DMS153 (cell line): ENCODE results near the gene SIGLEC12.

Experiments
- DNase-seq: peaks from one replicate; lab custom pipeline; 2025; lab: John Stamatoyannopoulos, UW

The SIGLEC12 gene

DNA sequence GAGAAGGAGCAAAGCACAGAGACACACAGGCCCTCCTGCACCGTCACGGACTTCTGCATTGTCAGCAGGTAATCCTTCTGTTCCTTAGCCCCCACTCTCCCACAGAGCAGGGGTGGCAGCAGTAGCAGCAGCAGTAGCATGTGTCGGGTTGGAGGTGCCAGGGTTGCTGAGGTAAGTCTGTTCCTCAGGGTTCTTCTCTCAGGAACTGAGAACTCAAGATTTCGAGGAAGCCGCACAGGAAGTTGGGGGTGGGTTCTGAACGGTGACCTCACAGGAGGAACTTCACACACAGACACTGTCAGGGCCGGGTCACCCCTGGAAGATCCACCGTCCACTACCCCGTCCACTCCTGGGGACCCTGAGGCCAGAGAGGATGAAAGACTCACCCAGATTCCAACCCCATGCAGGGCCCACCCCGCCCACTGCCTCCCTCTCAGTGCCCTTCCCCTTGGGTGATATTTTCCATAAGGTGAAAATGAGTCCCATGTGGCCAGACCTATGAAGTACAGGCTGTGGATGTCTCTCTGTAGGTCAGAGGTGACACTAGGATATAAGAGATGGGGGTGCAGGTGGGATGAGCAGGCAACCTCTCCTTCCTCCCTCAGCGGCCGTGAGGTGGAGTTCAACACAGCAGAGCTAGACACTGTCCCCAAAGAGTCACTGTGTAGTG, at the start of gene SIGLEC12:
Gene SIGLEC12, minus strand, starts transcription at position 207 of the 670 bp plus-strand sequence. Its CDS starts 67 bp downstream, at position 140.
- DNase-seq, result no peak

DNA sequence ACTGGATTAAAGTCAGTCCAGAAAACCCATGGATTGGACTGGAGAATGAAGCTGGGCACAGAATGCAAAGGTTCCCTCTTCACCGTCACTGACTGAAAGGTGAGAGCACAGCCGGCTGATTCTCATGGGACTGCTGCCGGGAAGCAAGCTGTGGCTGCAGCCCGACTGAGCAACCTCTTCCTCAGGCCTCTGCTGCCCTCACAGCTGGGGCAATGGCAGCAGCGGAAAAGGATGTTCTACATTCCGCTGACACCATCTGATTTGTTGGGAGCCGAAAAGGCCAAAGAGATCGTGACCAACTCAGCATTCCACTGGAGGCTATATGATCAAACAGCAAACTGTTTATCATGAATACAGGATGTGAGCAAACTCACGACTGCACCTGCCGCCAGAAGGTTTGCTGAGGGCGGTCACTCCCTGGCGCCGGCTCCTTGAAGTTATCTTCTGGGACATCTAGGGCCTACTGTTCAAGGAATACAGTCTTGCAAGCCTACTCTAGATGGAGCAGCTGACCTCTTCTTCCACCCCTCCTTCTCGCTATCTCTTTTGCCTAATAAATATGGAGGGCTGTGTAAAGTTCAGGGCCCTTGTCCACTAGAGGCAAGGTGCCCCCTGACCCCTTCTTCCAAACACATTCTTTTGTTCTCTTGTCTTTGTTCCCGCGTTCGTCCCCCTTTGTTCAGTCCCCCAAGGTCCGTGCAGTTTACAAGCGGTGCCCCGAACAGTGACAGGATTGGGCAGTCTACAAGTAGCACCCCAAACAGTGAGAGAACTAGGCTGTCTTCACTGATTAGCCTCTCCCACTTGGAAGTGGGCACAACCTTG, 49.5 kb upstream of the SIGLEC12 start:
- no peak for DNase-seq

DNA sequence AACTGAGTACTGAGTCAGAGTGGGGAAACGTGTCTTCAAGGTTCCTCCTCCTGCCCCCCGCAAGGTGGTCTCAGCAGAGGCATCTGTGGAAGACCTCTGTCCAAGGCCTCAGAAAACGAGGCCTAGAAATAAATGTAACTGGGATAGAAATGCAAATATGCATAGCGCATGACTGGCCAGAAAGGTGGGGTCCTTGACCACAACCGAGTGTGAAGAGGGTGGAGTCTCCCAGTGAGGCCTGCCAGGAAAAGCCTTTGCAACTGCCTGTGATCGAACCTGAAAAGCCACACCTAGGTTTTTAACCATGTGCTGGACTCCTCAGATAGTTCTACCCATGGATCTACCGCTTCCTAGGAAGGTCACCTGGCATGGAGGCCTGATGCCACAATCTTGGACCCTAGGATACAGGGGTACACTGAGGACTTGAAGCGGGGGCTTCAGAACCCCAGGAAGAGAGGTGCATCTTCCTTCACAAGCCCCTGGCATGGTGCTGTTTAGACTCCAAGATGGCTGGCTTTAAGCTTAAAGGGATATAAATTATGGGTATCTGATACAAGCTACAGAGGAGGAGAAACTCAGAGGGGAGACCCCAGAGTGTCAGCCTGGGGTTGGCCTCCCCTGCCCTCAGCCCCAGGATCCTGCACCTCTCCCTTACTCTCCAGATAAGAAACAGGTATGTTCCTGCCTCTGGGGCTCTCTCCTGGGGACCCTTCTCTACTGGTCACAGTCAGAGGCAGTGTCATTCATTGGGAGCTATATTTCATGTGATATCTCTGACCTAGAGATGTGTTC, 48.1 kb upstream of the SIGLEC12 start:
- no peak for DNase-seq

DNA sequence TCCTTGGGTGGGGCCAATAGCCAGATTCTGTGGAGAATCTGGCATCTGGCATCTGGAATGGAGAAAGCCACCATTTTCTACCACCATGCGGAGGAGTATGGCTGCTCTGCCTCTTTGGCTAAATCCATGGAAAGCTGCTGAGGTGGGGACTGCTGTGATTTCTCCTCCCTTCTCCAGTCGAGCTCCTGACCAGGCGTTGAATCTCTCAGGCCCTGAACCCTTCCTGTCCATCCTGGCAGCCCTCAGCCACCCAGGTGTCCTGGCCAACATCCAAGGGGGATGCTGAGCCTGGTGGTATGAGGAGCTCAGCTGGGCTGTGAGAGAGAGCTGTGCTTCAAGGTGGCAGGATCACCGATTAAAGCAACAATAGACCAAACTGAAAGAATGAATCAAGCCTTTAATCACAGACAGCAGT, 47.3 kb upstream of the SIGLEC12 start:
- no peak for DNase-seq

DNA sequence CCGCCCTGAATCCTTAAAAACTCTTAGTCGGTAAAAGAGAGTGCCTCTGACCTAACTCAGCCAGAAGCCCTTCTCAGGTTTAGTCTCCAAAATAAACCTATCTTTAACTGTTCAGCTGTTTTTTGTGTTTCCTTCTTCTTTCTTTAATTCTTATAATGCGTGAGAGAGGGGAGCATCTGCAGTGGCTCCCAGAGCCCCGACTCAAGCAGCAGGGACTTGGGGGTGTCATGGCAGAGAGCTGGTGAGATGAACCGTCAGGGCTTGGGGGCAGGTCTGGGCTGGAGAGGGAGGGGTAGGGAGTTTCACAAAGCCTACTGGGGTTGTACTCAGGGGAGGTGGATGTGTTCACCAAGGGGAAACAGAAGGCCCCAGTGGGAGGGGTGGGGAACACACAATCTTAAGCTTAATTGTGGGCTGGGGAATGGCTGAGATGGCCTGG, 46.6 kb upstream of the SIGLEC12 start:
- no peak for DNase-seq

DNA sequence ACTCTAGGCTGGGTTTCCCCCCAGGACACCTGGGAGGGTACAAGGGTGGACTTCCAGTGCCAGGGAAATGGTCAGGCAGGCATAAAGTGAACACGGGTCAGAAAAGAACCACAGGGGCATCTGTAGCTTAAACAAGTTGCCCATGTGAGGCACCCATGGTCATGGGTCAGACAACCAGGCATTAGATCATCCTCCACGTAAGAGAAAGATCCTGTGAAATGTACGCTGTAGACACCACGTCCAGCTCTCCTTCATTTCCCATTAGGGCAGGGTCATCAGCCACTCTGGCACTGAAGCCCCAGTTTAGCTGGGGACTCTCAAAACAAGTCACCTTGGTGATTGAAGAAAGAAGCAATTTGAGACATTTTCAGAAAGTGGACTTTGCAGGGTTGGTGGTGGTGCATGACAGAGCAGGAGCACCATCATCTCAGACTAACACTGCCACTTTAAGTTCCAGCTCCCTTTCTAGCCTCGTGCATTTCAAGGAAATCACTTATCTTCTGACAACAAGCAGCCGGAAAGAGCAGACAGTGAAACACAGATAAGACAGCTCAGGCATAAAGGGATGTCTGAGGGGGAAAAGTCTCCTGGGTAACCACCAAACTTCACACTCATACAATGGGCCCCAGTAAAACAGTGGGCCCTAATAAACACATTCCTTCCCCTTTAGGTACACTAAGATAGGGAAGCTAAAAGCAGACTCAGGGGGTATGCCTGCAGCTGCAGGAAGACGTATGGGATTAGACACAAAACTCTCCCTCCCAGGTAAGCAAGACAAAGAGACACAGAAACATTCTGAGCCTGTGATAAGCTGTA, 46.0 kb upstream of the SIGLEC12 start:
- DNase-seq, result no peak

DNA sequence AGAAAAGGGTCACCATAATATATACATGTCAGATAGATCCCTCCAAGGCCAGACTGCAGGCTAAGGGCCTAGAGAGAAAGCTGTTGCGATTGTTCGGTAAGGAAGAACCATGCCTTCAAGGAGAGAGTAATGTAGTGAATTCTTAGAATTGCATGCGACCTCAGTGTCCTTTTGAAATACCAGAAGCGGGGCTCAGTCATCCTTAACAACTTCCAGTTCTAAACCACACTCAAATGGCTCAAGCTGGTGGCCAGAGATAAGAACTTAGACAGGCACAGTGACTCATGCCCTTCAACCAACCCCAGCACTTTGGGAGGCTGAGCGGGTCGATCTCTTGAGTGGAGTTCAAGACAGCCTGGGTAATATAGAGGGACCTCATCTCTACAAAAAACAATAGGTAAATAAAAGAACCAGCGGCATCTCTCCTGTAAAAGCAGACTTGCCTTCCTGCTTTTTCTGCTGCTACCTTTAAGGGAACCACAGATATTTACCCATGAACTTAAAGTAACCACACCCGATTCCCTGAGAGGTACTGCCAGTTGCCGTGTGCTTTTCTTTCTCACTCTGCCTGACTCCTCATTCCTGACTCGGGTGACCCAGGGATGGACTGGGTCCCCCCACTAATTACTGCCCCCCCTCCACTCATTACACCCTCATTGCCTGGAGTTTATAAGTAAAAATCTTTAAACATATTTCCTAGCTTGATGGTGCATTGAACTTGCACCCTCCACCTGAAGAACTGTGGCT, 45.2 kb upstream of the SIGLEC12 start:
- no peak for DNase-seq

DNA sequence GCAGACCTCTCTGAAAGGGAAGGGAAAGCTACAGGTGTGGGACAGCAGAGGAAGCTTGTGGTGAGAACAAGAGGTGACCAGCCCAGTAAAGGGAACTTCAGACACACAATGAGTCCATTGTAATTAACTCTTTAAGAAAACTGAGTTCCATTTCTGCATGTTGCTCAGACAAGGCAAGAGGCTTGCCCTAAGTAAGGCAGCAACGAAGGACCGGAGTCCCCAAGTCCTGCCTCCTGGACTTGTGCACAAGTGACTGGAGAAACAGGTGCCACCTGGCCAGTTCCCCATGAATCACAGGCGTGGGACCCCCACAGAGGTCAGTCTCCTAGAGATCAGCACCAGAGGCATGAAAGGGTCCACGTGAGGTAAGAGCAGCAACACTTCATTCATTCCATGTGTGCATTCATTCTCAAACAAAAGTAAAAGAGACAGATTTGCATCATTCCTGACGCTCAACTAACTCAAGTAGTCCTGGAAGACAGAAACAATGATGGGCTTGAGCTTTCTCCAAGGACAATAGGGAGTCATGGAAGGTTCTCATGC, 44.6 kb upstream of the SIGLEC12 start:
- DNase-seq, result no peak

DNA sequence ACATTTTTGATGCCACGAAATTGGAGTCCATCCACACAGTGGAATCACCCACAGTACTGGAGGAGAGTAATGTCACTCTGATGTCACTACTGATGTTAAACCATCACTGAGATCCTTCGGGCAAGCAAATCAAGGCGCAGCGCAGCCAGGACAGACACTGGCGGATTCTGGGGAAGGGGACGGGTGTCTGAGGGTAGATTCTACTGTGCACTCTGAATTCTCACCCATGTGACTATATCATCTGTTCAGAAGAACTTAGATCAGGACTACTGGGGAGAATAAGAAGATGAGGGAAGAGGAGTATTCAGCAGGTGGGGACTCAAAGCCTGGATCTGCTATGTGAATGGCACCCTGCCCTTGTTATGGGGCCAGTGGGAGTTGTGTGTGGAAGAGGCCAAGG, 42.4 kb upstream of the SIGLEC12 start:
- no peak for DNase-seq

DNA sequence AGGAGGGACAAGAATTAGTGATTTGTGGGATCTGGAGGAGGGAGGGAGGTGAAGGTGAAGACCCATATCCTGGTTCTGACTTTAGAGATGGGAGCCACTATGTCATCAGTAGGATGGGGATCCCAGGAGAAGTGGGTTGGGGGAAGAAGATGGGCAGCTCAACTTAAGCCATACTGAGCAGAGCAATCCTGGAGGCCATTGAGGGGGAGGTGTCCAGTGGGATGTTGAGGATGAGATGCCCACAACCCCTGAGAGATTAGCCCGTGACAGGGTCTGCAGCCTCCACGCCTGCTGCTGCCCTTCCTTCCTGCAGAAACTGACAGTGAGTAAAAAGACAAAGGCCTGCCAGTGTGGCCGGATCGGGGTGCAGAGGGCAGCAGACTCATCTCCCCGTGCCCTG, 41.1 kb upstream of the SIGLEC12 start:
- DNase-seq, result no peak

DNA sequence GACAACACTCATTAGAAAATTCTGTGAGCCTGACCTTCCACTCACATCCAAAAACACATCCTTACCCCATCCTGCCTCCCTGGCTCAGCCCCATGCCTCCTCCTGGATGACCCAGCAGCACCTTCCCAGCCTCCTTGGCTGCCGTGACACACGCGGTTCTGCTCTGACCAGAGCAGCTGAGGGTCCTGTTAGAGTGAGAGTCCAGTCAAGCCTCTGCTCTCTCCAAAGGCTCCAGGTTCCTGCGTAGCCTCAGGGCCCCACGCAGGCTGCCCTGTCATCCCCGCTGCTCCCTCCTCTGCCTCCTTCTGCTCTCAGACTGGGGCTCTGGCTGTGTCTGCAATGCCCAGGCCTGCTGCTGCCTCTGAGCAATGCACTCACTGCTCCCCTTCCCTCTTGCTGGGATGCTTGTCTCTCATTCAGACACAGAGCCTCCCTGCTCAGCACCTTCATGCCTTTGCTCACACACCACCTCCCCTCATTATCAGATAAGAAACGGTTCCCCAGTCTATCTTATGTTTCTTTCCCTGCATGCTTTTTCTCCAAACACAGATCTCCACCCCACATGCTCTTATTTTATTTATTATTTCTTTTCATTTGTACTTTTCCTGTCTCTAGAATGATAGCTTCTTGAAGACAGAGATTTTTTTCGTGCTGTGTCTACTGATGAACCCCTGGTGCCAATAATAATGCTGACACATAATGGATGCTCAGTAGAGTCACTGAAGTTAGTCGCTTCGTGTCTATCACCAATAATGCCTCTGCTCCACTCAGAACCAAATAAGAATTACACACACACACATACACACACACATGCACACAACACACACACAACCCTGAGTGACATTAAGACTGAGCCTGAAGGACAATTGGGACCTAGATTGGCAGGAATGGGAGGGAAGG, 40.1 kb upstream of the SIGLEC12 start:
- no peak for DNase-seq

DNA sequence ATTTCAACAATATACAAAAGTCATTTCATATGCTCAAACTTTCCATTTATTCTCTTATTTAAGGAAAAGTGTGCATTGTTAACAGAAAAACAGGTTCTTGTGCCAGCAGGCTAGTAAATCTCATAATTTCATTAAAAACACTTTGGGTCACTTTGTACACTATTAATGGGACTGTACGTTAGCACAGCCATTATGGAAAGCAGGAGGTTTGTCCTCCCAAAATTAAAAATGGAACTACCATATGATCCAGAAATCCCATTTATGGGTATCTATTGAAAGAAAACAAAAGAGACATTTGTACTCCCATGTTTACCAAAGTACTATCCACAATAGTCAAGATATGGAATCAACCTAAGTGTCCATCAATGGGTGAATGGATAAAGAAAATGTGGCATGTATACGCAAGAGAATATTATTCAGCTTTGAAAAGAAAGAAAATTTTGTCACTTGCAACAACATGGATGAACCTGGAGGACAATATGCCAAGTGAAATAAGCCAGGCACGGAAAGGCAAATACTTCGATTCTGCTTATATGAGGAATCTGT, 38.3 kb upstream of the SIGLEC12 start:
- no peak for DNase-seq

DNA sequence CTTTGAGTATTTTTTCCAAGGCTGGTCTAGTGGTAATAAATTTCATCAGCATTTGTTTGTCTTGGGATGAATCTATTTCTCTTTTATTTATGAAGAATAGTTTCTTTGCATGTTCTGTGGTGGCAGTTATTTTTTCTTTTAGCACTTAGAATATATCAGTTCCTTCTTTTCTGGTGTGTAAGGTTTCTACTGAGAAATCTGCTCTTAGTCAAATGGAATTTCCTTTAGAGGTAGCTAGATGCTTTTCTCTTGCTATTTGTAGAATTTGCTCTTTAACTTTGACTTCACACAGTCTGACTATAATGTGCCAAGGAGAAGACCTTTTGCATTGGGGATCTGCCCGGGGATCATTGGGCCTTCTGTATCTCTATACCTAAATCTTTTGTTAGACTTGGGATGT, 33.9 kb upstream of the SIGLEC12 start:
- DNase-seq, result no peak

DNA sequence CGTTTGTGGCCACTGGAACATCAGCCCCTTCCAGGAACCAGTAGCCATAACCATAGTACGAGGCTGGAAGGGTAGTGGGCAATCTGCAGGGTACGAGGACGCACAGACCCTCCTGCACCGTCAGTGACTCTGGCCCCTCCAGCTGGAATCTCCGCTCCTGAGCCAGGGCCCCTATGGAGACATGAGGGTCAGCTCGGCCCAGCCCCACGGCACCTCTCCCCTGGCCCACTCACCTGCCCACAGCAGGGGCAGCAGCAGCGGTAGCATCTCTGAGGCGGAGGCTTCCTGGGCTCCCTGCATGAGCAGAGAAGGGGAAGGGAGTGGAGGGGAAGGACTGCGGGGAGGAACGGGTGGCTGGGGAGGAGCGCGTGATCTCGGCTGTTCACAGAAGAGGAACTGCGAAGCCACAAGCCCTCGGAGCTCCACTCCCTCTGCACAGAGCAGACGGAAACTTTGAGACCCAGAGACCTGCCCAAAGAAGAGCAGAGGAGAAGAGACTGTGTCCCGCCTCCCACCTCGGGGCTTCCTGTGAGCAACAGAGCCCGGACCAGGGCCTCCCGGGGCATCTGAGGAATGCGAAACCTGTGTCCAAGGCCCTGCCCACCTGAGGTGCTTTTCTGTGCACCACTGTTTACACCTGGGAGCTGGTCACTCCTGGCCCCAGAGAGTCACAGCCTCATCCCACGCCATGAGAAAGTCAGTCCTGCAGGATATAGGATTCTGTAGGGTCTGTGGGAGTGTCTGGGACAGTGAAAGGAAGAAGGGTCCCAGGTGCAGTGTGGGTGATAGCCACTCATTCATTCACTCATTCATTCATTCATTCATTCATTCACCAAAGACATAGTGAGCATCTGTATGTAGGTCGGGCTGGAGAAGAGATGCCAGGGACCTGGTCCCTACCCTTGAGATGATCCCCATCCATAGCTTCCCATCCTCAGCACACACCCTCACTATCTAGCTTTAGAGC, 30.0 kb upstream of the SIGLEC12 start, which contains the start of gene SIGLEC6:
Gene SIGLEC6, minus strand, starts transcription at position 322 of the 967 bp plus-strand sequence. Its CDS starts 22 bp downstream, at position 300.
- no peak for DNase-seq

DNA sequence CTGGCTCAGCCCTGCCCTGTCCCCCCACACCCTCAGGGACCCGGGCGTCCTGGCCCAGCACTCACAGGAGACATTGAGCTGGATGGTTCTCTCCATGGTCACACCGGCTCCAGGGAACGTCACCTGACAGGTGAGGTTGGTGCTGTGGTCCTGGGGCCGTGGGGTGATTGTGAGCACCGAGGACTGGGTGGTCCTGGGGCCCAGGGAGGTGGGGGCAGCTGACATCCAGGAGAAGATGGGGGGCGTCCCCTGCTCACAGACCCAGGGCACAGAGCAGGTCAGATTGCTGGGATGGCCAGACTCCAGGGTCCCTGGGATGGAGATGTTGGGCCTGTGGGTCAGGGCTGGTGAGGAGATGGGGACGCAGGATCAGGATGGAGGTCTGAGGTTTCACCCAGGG, 29.0 kb upstream of the SIGLEC12 start:
- no peak for DNase-seq

DNA sequence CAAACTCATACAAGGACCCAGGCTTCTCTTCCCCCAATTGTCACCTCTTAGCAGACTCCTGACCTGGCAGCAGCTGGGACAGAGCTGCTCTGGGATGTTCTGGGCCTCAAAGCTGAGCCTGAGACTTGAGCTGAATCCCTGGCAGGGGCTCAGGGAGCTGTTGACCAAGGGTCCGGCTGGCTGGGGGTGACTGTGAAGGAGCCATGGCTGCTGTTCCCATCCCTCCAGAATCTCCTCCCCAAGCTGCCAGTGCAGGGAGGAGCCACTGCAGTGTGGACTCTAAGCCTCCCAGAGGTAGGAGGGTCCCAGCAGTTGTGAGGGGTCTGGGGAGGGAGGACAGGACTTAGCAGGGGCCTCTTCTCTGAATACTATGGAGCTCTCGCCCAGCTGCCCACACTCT, 27.7 kb upstream of the SIGLEC12 start:
- no peak for DNase-seq

DNA sequence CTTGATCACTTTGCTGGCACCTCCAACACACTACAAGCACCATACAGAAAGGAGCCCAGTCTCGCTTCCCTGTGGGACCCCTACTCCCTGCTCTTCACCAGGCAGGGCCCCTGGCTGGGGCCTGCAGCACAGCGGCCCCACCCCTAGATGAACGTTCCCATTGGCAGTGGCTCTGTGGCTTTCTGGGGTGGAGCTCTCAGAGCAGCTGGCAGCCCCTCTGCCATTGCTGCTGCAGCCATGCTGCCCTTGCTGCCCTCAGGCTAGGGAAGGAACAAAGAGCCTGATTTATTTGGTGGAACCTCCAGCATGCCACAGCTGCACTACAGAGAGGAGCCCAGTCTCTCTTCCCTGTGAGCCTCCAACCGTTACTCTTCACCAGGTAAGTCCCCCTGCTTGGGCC, 24.1 kb upstream of the SIGLEC12 start:
- DNase-seq, result no peak

DNA sequence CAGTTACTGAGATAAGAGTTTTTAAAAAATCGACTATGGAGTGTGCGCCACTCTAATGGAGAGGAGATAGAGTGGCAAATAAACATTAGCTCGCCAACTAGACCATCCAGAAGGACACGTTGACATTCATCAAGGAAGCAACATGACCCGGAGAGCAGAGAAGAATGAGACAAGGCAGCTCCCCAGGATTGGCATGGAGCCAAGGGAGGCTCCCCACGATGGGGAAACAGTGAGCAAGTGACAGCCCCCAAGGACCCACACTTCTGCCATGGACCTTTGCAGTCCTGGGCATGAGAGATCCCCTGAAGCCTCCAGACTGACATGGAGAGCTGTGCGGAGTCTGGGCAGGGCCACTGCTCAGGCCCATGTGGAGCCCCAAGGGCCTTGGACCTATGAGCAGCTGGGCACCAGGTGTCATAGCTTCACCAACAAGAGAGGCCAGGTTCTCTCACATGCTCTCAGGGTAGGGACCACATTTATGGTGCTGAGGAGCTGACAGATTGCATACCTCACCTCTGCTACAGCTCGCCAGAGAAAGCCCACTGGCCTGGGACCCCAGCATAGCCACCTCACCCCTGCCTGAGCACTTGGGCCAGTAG, 23.2 kb upstream of the SIGLEC12 start:
- DNase-seq, result no peak
